Mesendoderm (in vitro differentiated cells): ENCODE data around the gene CTNNA3.

Source experiments
- DNase-seq: peaks from one replicate; pipeline ENCODE4 v3.0.0; 2013
- H2AK5ac ChIP-seq: 2 replicates; pipeline ENCODE4 v1.6.1; 2013; ENCODE audit warnings: low read length, inconsistent platforms
- H2BK120ac ChIP-seq: 2 replicates; pipeline ENCODE4 v1.6.1; 2013; ENCODE audit warnings: low read depth, mild to moderate bottlenecking, low read length, moderate library complexity, mixed read lengths
- H2BK15ac ChIP-seq: replicated peaks from 2 replicates; pipeline ENCODE4 v1.6.1; 2013; ENCODE audit warnings: low read depth, mild to moderate bottlenecking, moderate library complexity
- H2BK5ac ChIP-seq: 2 replicates; pipeline ENCODE4 v1.6.1; 2013; ENCODE audit warnings: low read length, inconsistent platforms
- H3K18ac ChIP-seq: 2 replicates; pipeline ENCODE4 v1.6.1; 2013; ENCODE audit warnings: mild to moderate bottlenecking, low read length, mixed read lengths
- H3K23ac ChIP-seq: one replicate; pipeline ENCODE4 v1.6.1; 2013; ENCODE audit warnings: low read length
- H3K27ac ChIP-seq: 2 replicates; pipeline ENCODE4 v1.5.1; 2013; ENCODE audit warnings: low read depth, mild to moderate bottlenecking, inconsistent platforms, low read length, moderate library complexity
- H3K27me3 ChIP-seq: 2 replicates; pipeline ENCODE4 v1.6.1; 2013; ENCODE audit warnings: low read length, control low read depth, mild to moderate bottlenecking, inconsistent platforms; ENCODE audit not compliant: insufficient read depth, poor library complexity
- H3K36me3 ChIP-seq: 2 replicates; pipeline ENCODE4 v1.6.1; 2013; ENCODE audit warnings: low read length, inconsistent platforms; ENCODE audit not compliant: control insufficient read depth, insufficient read depth
- H3K4ac ChIP-seq: one replicate; pipeline ENCODE4 v1.6.1; 2013; ENCODE audit warnings: low read depth, mild to moderate bottlenecking, low read length, moderate library complexity
- H3K4me1 ChIP-seq: 2 replicates; pipeline ENCODE4 v1.6.1; 2013; ENCODE audit warnings: low read depth, low read length, inconsistent platforms; ENCODE audit not compliant: control insufficient read depth
- H3K4me2 ChIP-seq: 2 replicates; pipeline ENCODE4 v1.6.1; 2013; ENCODE audit warnings: low read length
- H3K4me3 ChIP-seq: 2 replicates; pipeline ENCODE4 v1.5.1; 2013; ENCODE audit warnings: mild to moderate bottlenecking, low read length
- H3K56ac ChIP-seq: one replicate; pipeline ENCODE4 v1.6.1; 2013; ENCODE audit warnings: low read length
- H3K79me1 ChIP-seq: 2 replicates; pipeline ENCODE4 v1.6.1; 2013; ENCODE audit warnings: low read length, inconsistent platforms
- H3K79me2 ChIP-seq: 2 replicates; pipeline ENCODE4 v1.6.1; 2013; ENCODE audit warnings: mild to moderate bottlenecking, low read length; ENCODE audit not compliant: control insufficient read depth, insufficient read depth
- H3K9ac ChIP-seq: 2 replicates; pipeline ENCODE4 v1.6.1; 2013; ENCODE audit warnings: low read length, inconsistent platforms
- H4K5ac ChIP-seq: one replicate; pipeline ENCODE4 v1.6.1; 2013; ENCODE audit warnings: low read length
- H4K8ac ChIP-seq: one replicate; pipeline ENCODE4 v1.6.1; 2013; ENCODE audit warnings: low read depth, mild to moderate bottlenecking, control low read depth, low read length, moderate library complexity
- WGBS: extraction: QIAGEN DNeasy Blood & Tissue Kit; methylation state at CpG from one replicate; pipeline ENCODE4 v1.1.7; 2013; ENCODE audit warnings: low lambda C conversion rate, missing lambda C conversion rate; ENCODE audit not compliant: insufficient coverage; ENCODE audit errors: extremely low coverage; 5-methylcytosine and 5-hydroxymethylcytosine counted together

The CTNNA3 gene

GRCh38 chr10:65911151-65911835 is 1784.7 kb downstream of the CTNNA3 start:
- H2BK5ac ChIP-seq = no peak overlapping the region
- no peak overlapping the region for H3K4ac ChIP-seq
- H3K4me2 ChIP-seq = no peak overlapping the region
- no peaks in the 10 kb centered on the region for H3K79me1 ChIP-seq
- no peak overlapping the region for H3K18ac ChIP-seq
- no peak overlapping the region for H4K8ac ChIP-seq
- H3K36me3 ChIP-seq = no peaks in the 10 kb centered on the region
- H3K4me3 ChIP-seq = no peak overlapping the region
- H3K27ac ChIP-seq = no peak overlapping the region
- H3K79me2 ChIP-seq = no peaks in the 10 kb centered on the region
- H2BK15ac ChIP-seq = no peak overlapping the region
- H3K23ac ChIP-seq = no peak overlapping the region
- WGBS = no CpG with 5 or more reads among the region's 1 CpG
- no peak overlapping the region for H3K9ac ChIP-seq
- no peak overlapping the region for H2AK5ac ChIP-seq
- H2BK120ac ChIP-seq = no peak overlapping the region
- H3K4me1 ChIP-seq = no peaks in the 10 kb centered on the region
- DNase-seq = peak; percentile 45
- no peak overlapping the region for H3K56ac ChIP-seq
- H3K27me3 ChIP-seq = no peaks in the 10 kb centered on the region
- no peak overlapping the region for H4K5ac ChIP-seq

GRCh38 chr10:65910209-65910608 is 1785.8 kb downstream of the CTNNA3 start:
- Histone ChIP-seq H3K79me2 (no peaks in the 10 kb centered on the region), H3K18ac (no peak overlapping the region), H4K5ac (no peak overlapping the region), H3K56ac (no peak overlapping the region), H3K27ac (no peak overlapping the region), H3K4ac (no peak overlapping the region), H3K36me3 (no peaks in the 10 kb centered on the region), H3K9ac (no peak overlapping the region), H3K27me3 (no peaks in the 10 kb centered on the region), H2AK5ac (no peak overlapping the region), H3K23ac (no peak overlapping the region), H2BK15ac (no peak overlapping the region), H3K79me1 (no peaks in the 10 kb centered on the region), H3K4me2 (no peak overlapping the region), H2BK120ac (no peak overlapping the region), H3K4me3 (no peak overlapping the region), H4K8ac (no peak overlapping the region), H3K4me1 (no peaks in the 10 kb centered on the region), H2BK5ac (no peak overlapping the region)
- 100% methylated on average over 1 of the region's 4 CpGs for WGBS
- no peak for DNase-seq

- no peak overlapping the region for H3K18ac ChIP-seq
- no peak overlapping the region for H3K4me2 ChIP-seq
- H3K4me3 ChIP-seq = no peak overlapping the region
- H3K79me2 ChIP-seq = no peaks in the 10 kb centered on the region
- no peak overlapping the region for H3K9ac ChIP-seq
- DNase-seq = no peak
- no peaks in the 10 kb centered on the region for H3K36me3 ChIP-seq
- no peak overlapping the region for H3K27ac ChIP-seq
- H2BK120ac ChIP-seq = no peak overlapping the region
- H3K23ac ChIP-seq = no peak overlapping the region
- H4K5ac ChIP-seq = no peak overlapping the region
- H3K27me3 ChIP-seq = no peaks in the 10 kb centered on the region
- H2AK5ac ChIP-seq = no peak overlapping the region
- no peaks in the 10 kb centered on the region for H3K4me1 ChIP-seq
- H3K56ac ChIP-seq = no peak overlapping the region
- H2BK15ac ChIP-seq = no peak overlapping the region
- no peak overlapping the region for H2BK5ac ChIP-seq
- H4K8ac ChIP-seq = no peak overlapping the region
- H3K4ac ChIP-seq = no peak overlapping the region
- no CpG with 5 or more reads among the region's 8 CpGs for WGBS
- H3K79me1 ChIP-seq = no peaks in the 10 kb centered on the region
These were observed 1788.7 kb downstream of the CTNNA3 start for GRCh38 chr10:65907199-65907712.

GRCh38 chr10:65903620-65904019 is 1792.4 kb downstream of the CTNNA3 start:
- Histone ChIP-seq H4K8ac (no peak overlapping the region), H2BK15ac (no peak overlapping the region), H3K36me3 (no peaks in the 10 kb centered on the region), H2BK5ac (no peak overlapping the region), H2AK5ac (no peak overlapping the region), H3K27me3 (no peaks in the 10 kb centered on the region), H3K56ac (no peak overlapping the region), H3K79me2 (no peaks in the 10 kb centered on the region), H3K4me3 (no peak overlapping the region), H4K5ac (no peak overlapping the region), H3K23ac (no peak overlapping the region), H3K4me1 (no peaks in the 10 kb centered on the region), H3K4me2 (no peak overlapping the region), H3K18ac (no peak overlapping the region), H3K4ac (no peak overlapping the region), H2BK120ac (no peak overlapping the region), H3K27ac (no peak overlapping the region), H3K79me1 (no peaks in the 10 kb centered on the region), H3K9ac (no peak overlapping the region)
- no peak for DNase-seq
- no CpG with 5 or more reads among the region's 4 CpGs for WGBS

GRCh38 chr10:65900271-65900670 is 1795.7 kb downstream of the CTNNA3 start:
- H3K18ac ChIP-seq = no peak overlapping the region
- H3K4me1 ChIP-seq = no peaks in the 10 kb centered on the region
- H2AK5ac ChIP-seq = no peak overlapping the region
- 100% methylated on average over 1 of the region's 7 CpGs for WGBS
- H3K4me2 ChIP-seq = no peak overlapping the region
- H2BK120ac ChIP-seq = no peak overlapping the region
- H4K8ac ChIP-seq = no peak overlapping the region
- no peak overlapping the region for H4K5ac ChIP-seq
- no peaks in the 10 kb centered on the region for H3K36me3 ChIP-seq
- no peak overlapping the region for H3K4me3 ChIP-seq
- H3K27me3 ChIP-seq = no peaks in the 10 kb centered on the region
- no peak overlapping the region for H2BK15ac ChIP-seq
- H3K4ac ChIP-seq = no peak overlapping the region
- H3K23ac ChIP-seq = no peak overlapping the region
- no peak overlapping the region for H3K9ac ChIP-seq
- H2BK5ac ChIP-seq = no peak overlapping the region
- no peaks in the 10 kb centered on the region for H3K79me2 ChIP-seq
- H3K27ac ChIP-seq = no peak overlapping the region
- no peak overlapping the region for H3K56ac ChIP-seq
- no peaks in the 10 kb centered on the region for H3K79me1 ChIP-seq
- no peak for DNase-seq

GRCh38 chr10:65898055-65898454 is 1797.9 kb downstream of the CTNNA3 start:
- Histone ChIP-seq H3K27ac (no peak overlapping the region), H3K4me2 (no peak overlapping the region), H3K9ac (no peak overlapping the region), H3K56ac (no peak overlapping the region), H2BK120ac (no peak overlapping the region), H3K79me2 (no peaks in the 10 kb centered on the region), H3K4me1 (no peaks in the 10 kb centered on the region), H2BK5ac (no peak overlapping the region), H3K4me3 (no peak overlapping the region), H3K23ac (no peak overlapping the region), H2AK5ac (no peak overlapping the region), H3K27me3 (no peaks in the 10 kb centered on the region), H3K18ac (no peak overlapping the region), H3K4ac (no peak overlapping the region), H4K8ac (no peak overlapping the region), H3K79me1 (no peaks in the 10 kb centered on the region), H2BK15ac (no peak overlapping the region), H4K5ac (no peak overlapping the region), H3K36me3 (no peaks in the 10 kb centered on the region)
- WGBS = 100% methylated on average over 1 of the region's 1 CpG
- no peak for DNase-seq
